HepG2 (cell line): ENCODE measurements around the gene CD302. TPM values are rescaled to one million over a fixed set of nuclear protein-coding genes. Genes with fewer than 3 reads are reported as not detected.

Experiments
- BCL3 ChIP-seq: sonication (generic); formaldehyde crosslinking; IDR thresholded peaks from 2 replicates; pipeline ENCODE4 v1.5.1; 2020; ENCODE audit warnings: mild to moderate bottlenecking, missing genetic modification reagents, moderate library complexity
- BRCA1 ChIP-seq: sonication (generic); formaldehyde crosslinking; IDR thresholded peaks from 2 replicates; pipeline ENCODE4 v1.4.0; 2020; ENCODE audit warnings: missing genetic modification reagents
- CREBL2 ChIP-seq: sonication (generic); formaldehyde crosslinking; IDR thresholded peaks from 2 replicates; pipeline ENCODE4 v1.8.1; 2023; ENCODE audit warnings: missing genetic modification reagents, mild to moderate bottlenecking, borderline replicate concordance
- DNMT3B ChIP-seq: conservative IDR thresholded peaks from 2 replicates; pipeline ENCODE4 v1.6.1; 2016; ENCODE audit warnings: missing biosample characterization, control low read depth
- FOXA1 ChIP-seq, 2 experiments: fragments of 450-650 bp in 1 of 2; sonication (generic) in 1 of 2; formaldehyde crosslinking in 1 of 2; IDR thresholded peaks; 2 replicates each; pipeline versions ENCODE4 v1.4.0 to v1.6.1; 2016 to 2020; ENCODE audit warnings: missing genetic modification reagents in 1 of 2
- FOXO1 ChIP-seq: sonication (generic); formaldehyde crosslinking; IDR thresholded peaks from 2 replicates; pipeline ENCODE4 v1.4.0; 2020; ENCODE audit warnings: missing genetic modification reagents
- KLF13 ChIP-seq: sonication (generic); formaldehyde crosslinking; IDR thresholded peaks from 2 replicates; pipeline ENCODE4 v1.4.0; 2020; ENCODE audit warnings: mild to moderate bottlenecking, missing genetic modification reagents
- MAZ ChIP-seq, 2 experiments: sonication (generic) in 1 of 2; formaldehyde crosslinking in 1 of 2; IDR thresholded peaks; 2 replicates each; pipeline versions ENCODE4 v1.5.0 to v1.6.1; 2012 to 2020; ENCODE audit warnings: low read depth in 2 of 2, mild to moderate bottlenecking in 2 of 2, borderline replicate concordance in 1 of 2, improper control_type of control experiment in 1 of 2, low read length in 1 of 2, missing genetic modification reagents in 1 of 2, moderate library complexity in 1 of 2
- PCBP1 ChIP-seq: fragments of 200-400 bp; formaldehyde crosslinking; IDR thresholded peaks from 2 replicates; pipeline ENCODE4 v1.6.1; 2017; ENCODE audit warnings: mild to moderate bottlenecking, low read depth, low read length, borderline replicate concordance
- PHF5A ChIP-seq: IDR thresholded peaks from one replicate; pipeline ENCODE4 v1.6.1; 2018; ENCODE audit warnings: low read depth, missing genetic modification reagents; ENCODE audit not compliant: unreplicated experiment
- PITX1 ChIP-seq: sonication (generic); formaldehyde crosslinking; IDR thresholded peaks from 2 replicates; pipeline ENCODE4 v1.5.1; 2020; ENCODE audit warnings: mild to moderate bottlenecking, missing genetic modification reagents
- PRPF4 ChIP-seq: fragments of 200-400 bp; formaldehyde crosslinking; IDR thresholded peaks from 2 replicates; pipeline ENCODE4 v1.6.1; 2016; ENCODE audit warnings: low read length, low read depth; ENCODE audit not compliant: poor library complexity, severe bottlenecking
- RXRA ChIP-seq: sonication (generic); formaldehyde crosslinking; IDR thresholded peaks from 2 replicates; pipeline ENCODE4 v1.5.1; 2020; ENCODE audit warnings: missing genetic modification reagents
- SNAI1 ChIP-seq: sonication (generic); formaldehyde crosslinking; IDR thresholded peaks from 2 replicates; pipeline ENCODE4 v1.5.0; 2020; ENCODE audit warnings: mild to moderate bottlenecking, missing genetic modification reagents, borderline replicate concordance
- YEATS2 ChIP-seq: sonication (generic); formaldehyde crosslinking; IDR thresholded peaks from 2 replicates; pipeline ENCODE4 v1.4.0; 2020; ENCODE audit warnings: missing genetic modification reagents, borderline replicate concordance
- ZNF235 ChIP-seq: sonication (generic); formaldehyde crosslinking; IDR thresholded peaks from 2 replicates; pipeline ENCODE4 v1.8.1; 2023; ENCODE audit warnings: mild to moderate bottlenecking, missing genetic modification reagents, borderline replicate concordance
- ZNF34 ChIP-seq: sonication (generic); formaldehyde crosslinking; IDR thresholded peaks from 2 replicates; pipeline ENCODE4 v1.4.0; 2020; ENCODE audit warnings: mild to moderate bottlenecking, missing genetic modification reagents, borderline replicate concordance
- ZNF609 ChIP-seq: sonication (generic); formaldehyde crosslinking; IDR thresholded peaks from 2 replicates; pipeline ENCODE4 v1.4.0; 2020; ENCODE audit warnings: mild to moderate bottlenecking, missing genetic modification reagents, borderline replicate concordance
- ZNF704 ChIP-seq: sonication (generic); formaldehyde crosslinking; IDR thresholded peaks from 2 replicates; pipeline ENCODE4 v1.8.1; 2023; ENCODE audit warnings: mild to moderate bottlenecking, inconsistent platforms, moderate library complexity, missing genetic modification reagents, borderline replicate concordance
- ZNF777 ChIP-seq: sonication (generic); formaldehyde crosslinking; IDR thresholded peaks from 2 replicates; pipeline ENCODE4 v1.4.0; 2020; ENCODE audit warnings: missing genetic modification reagents
- polyA plus RNA-seq, 8 experiments: library from polyadenylated mRNA; depleted of rRNA in 3 of 8; stranded (reverse) in 7 of 8; unstranded in 1 of 8; fragments of >200 nt; fragmentation: Illumina TruSeq in 4 of 8; extraction: Trizol in 4 of 8; gene quantifications; 2 replicates each; pipeline versions ENCODE4 v1.2.1 to v1.2.3, GENCODE V29; 2011 to 2016; ENCODE audit warnings: low read depth in 4 of 8, missing spikeins in 1 of 8, mixed read lengths in 1 of 8; ENCODE audit not compliant: insufficient read depth in 1 of 8
- total RNA-seq, 5 experiments: library from RNA; depleted of rRNA; stranded (reverse); fragments of >200 nt; fragmentation: Illumina TruSeq; extraction: Trizol; gene quantifications; 2 replicates each; pipeline ENCODE4 v1.2.3, GENCODE V29; 2016; ENCODE audit warnings: low read depth in 1 of 5

CD302 gene
- total and polyA plus RNA-seq, 2 of the 13 experiments (the other 11 are each of a cell fraction or from before 2014, with no cell fraction given): 8.0 to 15.6 TPM

GRCh38 chr2:159797543-159798375 is at the start of gene CD302 (continued):
- TF ChIP-seq PHF5A (CRISPR knock-in tag) (no peak), CREBL2 (peak; percentile 97), PITX1 (CRISPR knock-in tag) (peak; percentile 56; the same call in 1 of the 2 replicates), ZNF704 (no peak), FOXO1 (CRISPR knock-in tag) (peak; percentile 67), YEATS2 (CRISPR knock-in tag) (peak; percentile 61; the same call in 1 of the 2 replicates), DNMT3B (CRISPR knock-in tag) (no peak), RXRA (CRISPR knock-in tag) (peak; percentile 70; the same call in 1 of the 2 replicates), BCL3 (CRISPR knock-in tag) (peak; percentile 96), FOXA1 (IDR thresholded peaks at IDR 0.05) (no peak), FOXA1 (CRISPR knock-in tag; IDR thresholded peaks at IDR 0.05) (peak; percentile 66), ZNF34 (CRISPR knock-in tag) (no peak; the same call in 1 of the 2 replicates), SNAI1 (CRISPR knock-in tag) (peak; percentile 82), BRCA1 (peak; percentile 70; the same call in 1 of the 2 replicates), MAZ (IDR thresholded peaks at IDR 0.05; ENCODE audit: borderline replicate concordance, low read depth, low read length) (peak; percentile 45; the same call in 1 of the 2 replicates), MAZ (CRISPR knock-in tag; IDR thresholded peaks at IDR 0.05; ENCODE audit: low read depth) (peak; percentile 96), ZNF235 (CRISPR knock-in tag) (peak; percentile 69; the same call in 1 of the 2 replicates), ZNF609 (CRISPR knock-in tag) (0 out of 2 replicates have a peak, but pooled peaks have one; percentile 36), ZNF777 (CRISPR knock-in tag) (peak; percentile 100), KLF13 (0 out of 2 replicates have a peak, but pooled peaks have one; percentile 49), PCBP1 (peak; percentile 85; the same call in 1 of the 2 replicates), PRPF4 (no peak)
